Measurements from ENCODE around the gene BRIP1.

GRCh38 chr17:61843435-61843834, 19.9 kb downstream of the BRIP1 start:
- TF ChIP-seq TAF1 (IDR thresholded peaks at IDR 0.05; ENCODE audit: borderline replicate concordance, low read depth, low read length) (no peak), POLR2A (IDR thresholded peaks at IDR 0.05; ENCODE audit: low read depth, low read length) (no peak)
